Measurements from ENCODE around the gene TUBB4B.
"Not testable (repeated sequence)": the region's sequence is repeated elsewhere in the genome, so short reads cannot be mapped to it uniquely, and the experiment has no call there.

TUBB4B gene

DNA sequence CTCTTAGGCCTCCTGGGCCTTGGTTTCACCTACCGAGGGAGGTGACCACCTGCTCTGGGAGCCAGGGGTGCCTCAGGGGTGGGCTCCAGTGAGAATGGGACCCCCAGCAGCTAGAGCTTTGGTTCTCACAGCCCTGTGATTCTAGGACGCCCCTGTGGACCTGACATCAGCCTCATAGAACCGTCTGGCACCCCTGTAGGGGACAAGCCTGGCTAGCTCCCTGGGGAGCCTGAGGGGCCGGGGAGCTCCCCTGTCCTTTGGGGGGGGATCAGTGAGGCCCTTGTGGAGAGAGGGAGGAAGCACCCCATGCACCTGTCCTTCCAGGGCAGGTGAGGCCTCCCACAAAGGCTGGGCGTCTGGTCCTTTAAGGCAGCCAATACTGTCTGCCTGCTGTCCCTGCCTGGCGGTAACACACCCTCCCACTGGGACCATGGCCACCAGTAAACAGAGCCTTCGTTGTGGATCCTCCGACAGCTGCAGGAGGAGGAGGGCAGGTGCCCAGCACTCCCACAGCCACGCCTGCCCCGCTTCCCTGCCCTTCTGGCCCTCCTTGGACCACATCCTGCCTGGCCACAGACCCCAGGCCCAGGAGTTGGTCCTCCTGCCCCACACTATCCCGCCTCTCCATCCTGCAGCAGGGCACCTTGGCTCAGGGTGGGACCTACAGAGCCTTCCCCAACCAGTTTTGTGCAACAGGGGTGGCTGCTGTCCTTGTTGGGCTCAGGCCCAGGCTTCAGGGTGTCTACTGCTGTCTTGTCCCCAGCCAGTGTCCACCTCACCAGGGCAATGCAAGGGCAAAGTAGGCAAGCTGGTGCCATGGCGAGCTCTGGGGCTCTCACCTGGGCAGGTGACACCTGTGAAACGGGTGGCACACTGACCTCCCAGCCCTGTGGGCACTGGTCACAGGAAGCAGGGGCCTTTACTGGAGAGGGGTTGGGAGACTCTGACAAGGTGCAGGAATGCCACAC is 3.0 kb upstream of the TUBB4B start:
- DNase-seq: peak; percentile 86

DNA sequence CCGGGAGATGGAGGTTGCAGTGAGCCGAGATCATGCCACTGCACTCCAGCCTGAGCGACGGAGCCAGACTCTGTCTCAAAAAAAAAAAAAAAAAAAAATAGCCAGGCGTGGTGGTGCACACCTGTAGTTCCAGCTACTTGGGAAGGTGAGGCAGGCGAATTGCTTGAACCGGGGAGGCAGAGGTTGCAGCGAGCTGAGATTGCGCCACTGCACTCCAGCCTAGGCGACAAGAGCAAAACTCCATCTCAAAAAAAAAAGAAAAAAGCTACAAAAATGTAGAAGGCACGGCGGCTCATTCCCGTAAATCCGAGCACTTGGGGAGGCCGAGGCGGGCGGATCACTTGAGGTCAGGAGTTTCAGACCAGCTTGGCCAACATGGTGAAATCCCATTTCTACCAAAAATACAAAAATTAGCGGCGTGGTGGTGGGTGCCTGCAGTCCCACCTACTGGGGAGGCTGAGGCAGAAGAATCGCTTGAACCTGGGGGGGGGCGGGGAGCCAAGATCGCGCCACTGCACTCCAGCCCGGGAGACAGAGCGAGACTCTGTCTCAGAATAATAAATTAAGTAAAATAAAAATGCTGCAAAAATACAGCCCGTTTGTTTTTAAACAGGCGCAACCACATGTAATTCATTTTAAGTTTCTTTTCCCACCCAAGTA is 1.4 kb upstream of the TUBB4B start:
- DNase-seq: not testable (repeated sequence)

DNA sequence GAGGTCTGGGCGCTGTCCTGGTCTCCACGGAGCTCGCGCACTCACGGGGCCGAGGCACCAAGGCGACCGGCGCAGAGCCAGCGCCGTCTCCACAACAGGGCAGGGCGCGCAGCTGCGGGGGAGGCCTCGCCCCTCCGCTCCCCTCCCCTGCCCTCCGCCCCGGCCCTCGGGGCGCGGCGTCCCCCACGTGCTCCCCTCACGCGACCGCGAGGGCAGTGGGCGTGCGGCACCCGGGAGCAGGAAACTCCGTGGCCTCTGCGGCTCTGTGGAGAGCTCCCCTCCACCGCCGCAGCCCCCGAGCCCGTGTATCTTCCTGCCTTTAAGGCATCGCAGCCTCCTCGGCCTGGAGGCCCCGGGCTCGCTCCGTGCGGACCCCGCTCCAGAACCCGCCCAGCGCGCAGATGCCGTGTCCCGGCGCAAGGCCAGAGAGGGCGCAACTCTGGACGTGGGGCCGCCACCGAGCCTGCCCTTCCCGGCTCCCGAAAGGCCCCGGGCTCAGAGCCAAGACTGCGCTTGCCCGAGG is 708 bp upstream of the TUBB4B start:
- peak; percentile 73 for DNase-seq

DNA sequence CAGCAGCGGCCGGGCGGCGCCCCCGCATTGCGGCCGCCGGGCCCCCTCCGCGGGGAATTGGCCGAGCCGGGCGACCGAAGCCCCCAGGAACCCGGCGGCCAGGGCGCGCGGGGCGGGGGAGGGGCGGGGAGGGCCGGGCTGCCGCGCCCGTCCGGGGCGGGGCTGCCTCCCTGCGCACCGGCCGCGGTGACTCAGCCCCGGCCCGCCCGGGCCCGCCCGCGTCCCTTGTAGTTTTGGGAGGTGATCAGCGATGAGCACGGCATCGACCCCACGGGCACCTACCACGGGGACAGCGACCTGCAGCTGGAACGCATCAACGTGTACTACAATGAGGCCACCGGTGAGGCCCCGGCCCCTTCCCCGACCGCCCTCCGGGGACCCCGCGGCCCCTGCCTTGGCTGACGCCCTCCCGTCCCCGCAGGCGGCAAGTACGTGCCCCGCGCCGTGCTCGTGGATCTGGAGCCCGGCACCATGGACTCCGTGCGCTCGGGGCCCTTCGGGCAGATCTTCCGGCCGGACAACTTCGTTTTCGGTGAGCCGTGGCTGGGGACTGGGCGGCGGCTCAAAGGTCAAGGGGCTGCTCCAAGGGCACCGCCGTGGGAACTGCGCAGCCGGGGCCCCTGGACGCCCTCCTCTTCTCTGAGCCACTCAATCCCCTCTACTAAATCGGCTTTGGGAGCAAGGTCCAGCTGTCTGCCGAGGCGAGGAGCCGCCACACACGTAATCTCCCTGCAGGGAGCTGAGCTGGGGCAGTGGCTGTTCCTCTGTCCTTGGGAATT is 592 bp downstream of the TUBB4B start:
- DNase-seq: peak; percentile 41

DNA sequence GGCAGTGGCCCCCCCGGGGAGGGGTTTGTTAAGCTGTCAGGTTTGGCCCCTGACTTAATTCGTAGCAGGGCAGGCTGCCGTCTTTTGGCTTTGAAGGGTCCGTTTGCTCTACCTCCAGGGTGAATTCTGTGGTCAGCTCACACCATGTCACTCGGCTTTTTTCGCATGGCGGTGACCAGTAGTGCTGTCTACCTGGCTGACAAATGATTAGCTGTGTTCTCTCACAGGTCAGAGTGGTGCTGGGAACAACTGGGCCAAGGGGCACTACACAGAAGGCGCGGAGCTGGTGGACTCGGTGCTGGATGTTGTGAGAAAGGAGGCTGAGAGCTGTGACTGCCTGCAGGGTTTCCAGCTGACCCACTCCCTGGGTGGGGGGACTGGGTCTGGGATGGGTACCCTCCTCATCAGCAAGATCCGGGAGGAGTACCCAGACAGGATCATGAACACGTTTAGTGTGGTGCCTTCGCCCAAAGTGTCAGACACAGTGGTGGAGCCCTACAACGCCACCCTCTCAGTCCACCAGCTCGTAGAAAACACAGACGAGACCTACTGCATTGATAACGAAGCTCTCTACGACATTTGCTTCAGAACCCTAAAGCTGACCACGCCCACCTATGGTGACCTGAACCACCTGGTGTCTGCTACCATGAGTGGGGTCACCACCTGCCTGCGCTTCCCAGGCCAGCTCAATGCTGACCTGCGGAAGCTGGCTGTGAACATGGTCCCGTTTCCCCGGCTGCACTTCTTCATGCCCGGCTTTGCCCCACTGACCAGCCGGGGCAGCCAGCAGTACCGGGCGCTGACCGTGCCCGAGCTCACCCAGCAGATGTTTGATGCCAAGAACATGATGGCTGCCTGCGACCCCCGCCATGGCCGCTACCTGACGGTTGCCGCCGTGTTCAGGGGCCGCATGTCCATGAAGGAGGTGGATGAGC is 1.4 kb downstream of the TUBB4B start:
- DNase-seq: no peak

DNA sequence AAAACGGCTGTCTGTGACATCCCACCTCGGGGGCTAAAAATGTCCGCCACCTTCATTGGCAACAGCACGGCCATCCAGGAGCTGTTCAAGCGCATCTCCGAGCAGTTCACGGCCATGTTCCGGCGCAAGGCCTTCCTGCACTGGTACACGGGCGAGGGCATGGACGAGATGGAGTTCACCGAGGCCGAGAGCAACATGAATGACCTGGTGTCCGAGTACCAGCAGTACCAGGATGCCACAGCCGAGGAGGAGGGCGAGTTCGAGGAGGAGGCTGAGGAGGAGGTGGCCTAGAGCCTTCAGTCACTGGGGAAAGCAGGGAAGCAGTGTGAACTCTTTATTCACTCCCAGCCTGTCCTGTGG is 2.2 kb downstream of the TUBB4B start:
- not testable (repeated sequence) for DNase-seq

DNA sequence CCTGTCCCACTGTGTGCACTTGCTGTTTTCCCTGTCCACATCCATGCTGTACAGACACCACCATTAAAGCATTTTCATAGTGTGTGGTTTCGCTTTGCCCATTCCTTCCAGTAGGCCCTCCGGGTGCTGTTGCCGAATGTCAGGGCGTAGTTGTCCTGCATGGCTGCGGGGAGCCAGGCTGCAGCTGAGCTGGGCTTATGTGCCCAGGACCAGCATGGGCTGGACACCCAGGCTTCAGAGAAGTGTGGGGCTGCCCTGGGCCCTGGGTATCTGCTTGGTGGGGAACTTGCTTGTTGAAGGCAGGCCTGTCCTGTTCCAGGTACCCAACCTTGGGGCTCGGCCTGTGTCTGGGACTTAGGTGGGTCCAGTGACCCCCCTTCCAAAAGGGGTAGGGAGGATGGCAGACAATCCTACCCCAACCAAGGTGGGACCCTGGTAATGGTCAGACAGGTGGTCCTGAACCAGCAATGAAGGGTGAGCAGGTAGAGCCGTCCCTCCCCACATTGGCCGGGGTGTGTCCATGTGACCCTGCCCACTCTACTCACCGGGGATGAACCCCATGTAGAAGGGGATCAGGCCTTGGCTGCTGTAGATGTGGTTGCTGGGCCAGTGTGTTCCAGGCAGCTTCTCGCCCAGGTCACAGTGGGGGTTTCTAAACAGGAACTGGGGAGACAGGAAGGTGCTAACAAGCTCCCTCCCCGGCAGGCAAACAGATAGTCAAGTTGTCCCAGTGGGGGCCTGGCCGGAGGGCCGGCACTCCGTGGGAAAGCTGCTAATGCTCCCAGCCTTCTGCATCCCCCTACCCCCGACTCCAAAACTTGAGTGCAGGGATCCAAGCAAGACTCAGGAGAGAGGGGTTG is 2.8 kb downstream of the TUBB4B start:
- DNase-seq: no peak

DNA sequence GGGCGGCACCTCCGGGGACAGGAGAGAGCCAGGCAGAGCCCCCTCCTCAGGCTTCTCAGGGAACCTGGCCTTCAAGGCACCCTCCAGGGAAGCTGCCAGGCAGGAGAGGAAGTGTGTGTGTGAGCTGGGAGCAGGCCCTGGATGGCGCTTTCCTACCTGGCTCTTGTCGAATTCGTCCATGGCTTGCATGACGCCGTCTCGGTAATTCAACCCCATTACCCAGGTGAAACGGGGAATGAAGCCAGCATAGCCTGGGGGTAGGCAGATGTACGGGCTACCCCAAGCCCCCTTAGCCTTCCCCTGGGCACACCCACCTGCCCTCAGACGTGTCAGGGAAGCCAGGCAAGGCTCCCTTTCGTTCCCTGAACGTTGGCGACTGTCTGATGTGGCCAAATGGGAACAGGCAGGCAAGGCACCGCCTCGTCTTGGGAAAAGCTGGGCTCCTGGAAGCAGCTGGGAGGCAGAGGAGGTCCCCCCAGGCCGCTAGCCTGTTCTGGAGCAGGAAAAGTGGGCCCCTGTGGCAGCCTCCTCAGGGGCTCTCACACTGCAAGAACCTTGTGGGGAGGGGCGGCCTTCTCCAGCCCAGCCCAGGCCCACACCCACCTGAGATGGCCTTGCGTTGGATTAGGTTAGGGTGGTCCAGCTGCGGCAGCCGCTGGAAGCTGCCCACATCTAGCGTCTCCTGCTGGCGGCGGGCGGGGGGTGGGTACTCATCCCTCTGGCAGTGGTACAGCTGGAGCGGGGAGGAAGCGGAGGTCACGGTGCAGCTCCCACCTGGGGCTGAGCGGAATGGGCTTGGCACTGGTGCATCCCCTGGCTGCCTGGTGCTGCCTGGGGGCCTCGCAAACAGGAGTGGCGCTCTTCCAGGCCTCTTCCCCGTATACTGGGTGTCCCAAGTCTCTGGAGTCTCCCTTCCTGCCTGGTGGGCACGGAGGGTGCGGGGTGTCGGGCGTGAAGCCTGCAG is 3.7 kb downstream of the TUBB4B start:
- peak; percentile 31 for DNase-seq

DNA sequence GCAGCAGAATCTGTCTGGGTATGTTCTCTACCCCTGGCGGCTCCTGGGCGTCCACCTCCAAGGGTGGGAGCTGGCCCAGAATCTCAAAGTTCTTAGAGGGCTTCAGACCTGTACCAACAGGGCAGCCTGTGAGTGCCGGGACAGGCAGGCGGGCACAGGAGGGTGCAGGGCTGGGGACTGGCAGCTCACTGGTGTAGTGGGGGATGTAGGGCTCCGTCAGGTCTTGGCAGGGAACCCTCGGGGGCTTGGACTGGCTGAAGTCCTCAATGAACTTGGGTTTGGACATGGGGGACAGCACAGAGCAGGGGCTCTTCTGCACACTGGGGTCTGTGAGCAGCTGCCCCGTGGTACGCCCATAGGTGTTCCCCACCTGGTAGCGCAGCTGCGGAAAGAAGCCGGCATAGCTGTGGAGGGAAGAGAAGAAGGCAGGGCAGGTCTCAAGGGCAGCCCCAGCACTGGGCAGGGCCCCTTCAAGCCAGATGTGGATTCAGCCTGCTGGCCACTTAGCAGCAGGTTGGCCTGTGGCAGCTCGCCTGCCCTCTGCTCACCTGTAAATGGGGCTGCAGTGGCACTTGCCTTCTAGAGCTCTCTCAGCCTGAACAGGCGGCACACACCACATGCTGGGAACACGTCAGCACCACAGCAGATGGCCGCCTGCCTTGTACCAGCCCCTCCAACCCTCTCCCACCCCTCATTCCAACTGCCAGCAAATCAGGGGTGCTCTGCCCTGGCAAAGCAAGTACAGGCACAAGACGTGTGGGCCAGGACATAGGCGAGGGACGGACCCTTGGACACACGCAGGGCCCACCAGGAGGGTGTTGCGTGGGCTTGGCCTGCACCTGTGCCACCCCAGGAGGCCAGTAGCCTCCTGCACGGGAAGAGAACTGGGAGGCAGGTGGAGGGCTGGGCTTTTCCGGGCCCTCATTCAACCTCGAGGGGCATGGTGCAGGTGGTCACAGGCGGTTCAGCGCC is 4.6 kb downstream of the TUBB4B start:
- DNase-seq: peak; percentile 68

DNA sequence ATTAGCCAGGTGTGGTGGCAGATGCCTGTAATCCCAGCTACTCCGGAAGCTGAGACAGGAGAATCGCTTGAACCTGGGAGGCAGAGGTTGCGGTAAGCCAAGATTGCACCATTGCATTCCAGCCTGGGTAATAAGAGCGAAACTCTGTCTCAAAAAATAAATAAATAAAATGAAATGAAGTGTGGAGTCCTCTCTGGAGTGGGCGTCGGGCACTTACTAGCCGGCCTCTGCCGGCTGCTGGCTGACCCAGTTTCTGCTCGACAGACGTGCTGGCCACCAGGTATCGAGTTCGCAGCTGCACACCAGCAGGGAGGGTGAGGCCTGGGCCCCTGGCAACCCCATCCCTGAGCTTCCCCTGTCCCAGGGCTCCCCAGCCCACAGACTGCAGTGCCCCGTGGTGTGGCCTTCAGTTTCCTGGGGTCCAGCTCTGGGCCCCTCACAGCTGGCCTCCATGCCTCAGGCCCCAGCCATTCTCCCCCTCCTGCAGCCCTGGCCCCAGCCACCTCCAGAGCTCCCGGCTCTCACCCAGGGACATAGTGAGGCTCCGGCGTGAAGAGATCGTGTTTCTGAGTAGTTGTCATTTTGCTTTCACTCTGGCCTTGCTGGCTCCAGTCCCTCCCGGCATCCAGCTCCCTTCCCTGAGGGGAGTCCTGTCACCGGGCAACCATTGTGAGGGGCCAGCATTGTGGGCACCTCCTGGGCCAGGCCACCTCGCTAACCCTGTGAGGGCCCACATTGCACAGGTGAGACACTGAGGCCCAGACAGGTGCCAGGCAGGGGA is 6.2 kb downstream of the TUBB4B start:
- no peak for DNase-seq

DNA sequence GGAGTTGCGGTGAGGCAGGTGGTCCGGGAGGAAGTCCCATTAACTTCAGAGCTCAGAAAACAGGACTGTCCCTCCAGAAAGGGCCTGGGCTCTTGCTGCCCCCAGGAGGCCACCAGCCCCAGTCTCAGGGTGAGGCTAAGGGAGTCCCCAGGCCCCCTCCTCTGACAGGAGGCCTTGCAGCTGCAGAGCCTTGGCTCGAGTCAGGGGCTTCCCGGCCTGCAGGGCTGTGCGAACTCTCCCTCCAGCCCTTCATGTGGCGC is 6.8 kb downstream of the TUBB4B start:
- DNase-seq: no peak

DNA sequence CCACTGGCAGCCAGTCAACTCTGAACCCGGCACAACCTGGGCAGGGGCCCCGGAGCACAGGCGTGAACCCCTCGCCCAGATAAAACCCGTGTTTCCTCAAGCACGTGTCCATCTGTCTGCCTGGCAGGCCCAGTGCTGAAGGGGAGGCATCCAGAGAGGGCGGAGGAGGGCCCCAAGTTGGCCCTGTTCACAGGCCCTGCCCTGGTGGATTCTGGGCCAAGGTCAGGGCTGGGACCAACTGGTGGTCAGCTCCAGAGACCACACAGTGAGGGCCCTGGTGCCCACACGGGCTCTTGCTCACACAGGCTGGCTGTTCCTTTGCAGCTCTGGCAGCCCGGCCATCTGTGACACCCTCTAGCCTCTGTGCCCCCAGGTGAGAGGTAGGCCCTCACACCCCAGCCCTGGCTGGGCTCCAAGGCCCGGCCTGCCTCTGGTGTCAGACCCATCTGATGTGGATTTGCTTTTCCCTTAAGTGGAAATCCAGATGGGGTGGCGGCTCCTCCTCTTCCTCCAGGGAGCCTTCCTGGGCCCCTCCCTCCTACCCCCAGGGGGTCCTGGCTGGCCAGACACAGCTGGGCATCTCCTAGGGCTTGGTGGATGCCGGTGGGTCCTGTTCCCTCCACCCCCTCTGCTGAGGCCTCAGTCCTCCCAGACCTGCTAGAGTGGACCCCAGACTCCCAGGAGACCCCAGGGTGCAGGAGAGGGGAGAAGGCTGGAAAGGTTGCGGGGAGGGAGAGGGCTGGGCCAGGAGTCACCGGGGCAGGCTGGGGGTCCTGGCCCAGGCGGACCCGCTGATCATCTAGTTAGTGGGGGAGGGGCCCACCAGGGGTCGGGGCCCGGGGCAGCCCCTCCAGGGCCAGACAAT is 9.5 kb downstream of the TUBB4B start:
- DNase-seq: no peak

DNA sequence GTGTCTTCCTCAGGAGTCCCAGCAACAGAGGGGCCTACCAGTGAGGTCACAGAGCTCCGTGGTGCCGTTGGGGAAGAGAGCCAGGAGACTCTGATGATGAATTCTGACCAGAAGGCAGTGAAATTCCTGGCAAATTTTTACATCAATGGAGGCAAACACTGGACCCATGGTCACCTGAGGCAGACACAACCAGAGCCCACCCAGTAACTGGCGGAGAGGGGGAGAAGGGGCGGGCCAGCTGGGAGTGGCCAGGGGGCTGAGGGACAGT is 10.0 kb downstream of the TUBB4B start, which contains the start of gene STPG3:
TSS of gene STPG3 (plus strand) at position 93 of the 268 bp plus-strand sequence. CDS start at position 94, 1 bp downstream.
- DNase-seq: no peak

DNA sequence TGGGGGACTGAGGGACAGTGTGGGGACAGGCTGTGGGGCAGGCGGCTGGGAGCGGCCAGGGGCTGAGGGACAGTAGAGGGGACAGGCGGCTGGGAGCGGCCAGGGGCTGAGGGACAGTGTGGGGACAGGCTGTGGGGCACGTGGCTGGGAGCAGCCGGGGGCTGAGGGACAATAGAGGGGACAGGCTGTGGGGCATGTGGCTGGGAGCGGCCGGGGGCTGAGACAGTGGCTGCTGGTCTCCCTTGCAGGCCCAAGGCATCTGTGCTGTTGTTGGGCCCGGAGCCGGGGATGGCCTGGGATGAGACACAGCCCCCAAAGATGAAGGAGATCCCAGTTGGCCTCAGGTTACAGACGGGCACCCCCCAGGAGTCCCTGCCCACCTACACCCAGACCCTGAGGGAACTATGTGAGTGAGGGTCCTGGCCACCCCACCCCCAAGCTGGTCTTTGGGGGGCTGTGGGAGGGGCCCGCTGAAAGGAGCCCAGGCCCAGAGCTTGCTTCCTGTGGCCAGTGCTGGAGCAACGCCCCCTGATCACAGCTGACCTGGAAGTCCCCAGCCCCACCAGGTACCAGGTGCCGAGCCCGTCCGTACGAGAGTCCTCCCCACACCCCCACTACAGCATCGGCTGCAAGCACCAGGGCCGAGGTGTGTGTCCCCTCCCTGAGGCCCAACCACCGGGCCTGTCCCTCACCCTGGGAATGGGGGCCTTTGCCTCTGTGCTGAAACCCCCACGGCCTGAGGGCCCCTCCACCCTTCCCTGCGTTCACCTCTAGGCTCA is 10.6 kb downstream of the TUBB4B start:
- DNase-seq: no peak

DNA sequence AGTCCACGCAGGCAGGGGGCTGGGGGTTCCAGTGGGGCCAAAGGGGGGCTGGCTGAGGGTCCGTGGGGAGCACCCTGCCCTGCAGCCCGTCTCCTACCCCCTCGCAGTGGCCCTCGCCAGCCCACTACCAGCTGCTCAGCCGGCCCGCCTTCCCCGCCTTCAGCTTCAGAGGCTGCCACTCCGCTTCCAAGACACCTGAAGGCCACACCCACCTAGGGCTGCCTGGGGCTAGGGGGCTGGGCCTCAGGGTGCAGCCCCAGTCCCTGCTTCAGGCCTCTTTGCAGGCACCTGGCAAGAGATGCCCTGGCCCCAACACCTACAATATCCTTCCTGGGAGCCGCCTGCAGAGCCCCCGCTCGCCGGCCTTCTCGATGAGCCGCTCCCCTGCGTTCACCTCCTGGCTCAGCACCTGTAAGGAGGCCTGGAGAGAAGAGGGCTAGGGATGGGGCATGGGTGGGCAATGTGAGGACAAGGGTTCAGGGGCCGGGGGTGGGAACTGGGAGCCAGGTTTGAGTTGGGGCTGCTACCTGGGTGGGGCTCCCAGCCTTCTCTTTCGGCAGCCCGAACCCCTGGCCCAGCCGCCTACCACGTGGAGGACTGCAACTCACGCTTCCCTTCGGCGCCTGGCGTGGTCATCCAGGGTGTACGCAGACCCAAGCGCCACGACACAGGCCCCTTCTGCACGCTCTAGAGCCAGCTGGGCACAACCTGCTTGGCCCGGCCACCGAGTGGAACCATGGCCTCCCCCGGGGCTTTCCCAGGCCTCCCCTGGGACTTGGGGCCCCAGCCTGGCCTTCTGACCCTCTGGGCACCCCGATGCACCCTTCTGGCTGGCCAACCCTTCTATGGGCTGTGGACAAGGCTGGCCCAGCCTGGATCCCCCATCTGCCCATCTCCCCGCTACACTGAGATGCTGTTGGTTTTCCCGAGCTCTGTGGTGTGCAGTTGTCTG is 11.7 kb downstream of the TUBB4B start:
- DNase-seq: peak; percentile 58

Data from NCI-H345 (cell line).